ENCODE results near the gene AHNAK. TPM values are rescaled to one million over a fixed set of nuclear protein-coding genes. Genes with fewer than 3 reads are reported as not detected.

The AHNAK gene
- total RNA-seq, 4 donors from 2014 or later = 874 to 1,336 (median 1,047) TPM

DNA sequence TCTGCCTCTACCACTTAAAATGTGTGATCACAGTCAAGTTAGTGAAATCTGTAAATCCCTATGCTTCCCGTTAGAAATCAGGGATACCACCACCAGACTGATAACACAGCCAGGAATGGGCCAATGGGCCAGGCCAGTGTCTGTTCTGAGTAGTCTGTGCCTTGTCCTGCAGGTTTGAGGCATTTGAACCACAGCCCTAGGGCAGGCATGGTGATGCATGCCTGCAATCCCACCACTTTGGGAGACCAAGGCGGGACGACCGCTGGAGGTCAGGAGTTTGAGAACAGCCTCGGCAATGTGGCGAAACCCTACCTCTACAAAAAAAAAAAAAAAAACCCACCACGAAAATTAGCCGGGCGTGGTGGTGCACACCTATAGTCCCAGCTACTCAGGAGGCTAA lies 12.1 kb upstream of the AHNAK start:
- no peak for ATAC-seq (ENCODE audit: low FRiP score)
- TF ChIP-seq, protein P1, sequence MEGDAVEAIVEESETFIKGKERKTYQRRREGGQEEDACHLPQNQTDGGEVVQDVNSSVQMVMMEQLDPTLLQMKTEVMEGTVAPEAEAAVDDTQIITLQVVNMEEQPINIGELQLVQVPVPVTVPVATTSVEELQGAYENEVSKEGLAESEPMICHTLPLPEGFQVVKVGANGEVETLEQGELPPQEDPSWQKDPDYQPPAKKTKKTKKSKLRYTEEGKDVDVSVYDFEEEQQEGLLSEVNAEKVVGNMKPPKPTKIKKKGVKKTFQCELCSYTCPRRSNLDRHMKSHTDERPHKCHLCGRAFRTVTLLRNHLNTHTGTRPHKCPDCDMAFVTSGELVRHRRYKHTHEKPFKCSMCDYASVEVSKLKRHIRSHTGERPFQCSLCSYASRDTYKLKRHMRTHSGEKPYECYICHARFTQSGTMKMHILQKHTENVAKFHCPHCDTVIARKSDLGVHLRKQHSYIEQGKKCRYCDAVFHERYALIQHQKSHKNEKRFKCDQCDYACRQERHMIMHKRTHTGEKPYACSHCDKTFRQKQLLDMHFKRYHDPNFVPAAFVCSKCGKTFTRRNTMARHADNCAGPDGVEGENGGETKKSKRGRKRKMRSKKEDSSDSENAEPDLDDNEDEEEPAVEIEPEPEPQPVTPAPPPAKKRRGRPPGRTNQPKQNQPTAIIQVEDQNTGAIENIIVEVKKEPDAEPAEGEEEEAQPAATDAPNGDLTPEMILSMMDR (IDR thresholded peaks at IDR 0.05) = no peak
- no peak for DNase-seq (ENCODE audit: low spot score)

DNA sequence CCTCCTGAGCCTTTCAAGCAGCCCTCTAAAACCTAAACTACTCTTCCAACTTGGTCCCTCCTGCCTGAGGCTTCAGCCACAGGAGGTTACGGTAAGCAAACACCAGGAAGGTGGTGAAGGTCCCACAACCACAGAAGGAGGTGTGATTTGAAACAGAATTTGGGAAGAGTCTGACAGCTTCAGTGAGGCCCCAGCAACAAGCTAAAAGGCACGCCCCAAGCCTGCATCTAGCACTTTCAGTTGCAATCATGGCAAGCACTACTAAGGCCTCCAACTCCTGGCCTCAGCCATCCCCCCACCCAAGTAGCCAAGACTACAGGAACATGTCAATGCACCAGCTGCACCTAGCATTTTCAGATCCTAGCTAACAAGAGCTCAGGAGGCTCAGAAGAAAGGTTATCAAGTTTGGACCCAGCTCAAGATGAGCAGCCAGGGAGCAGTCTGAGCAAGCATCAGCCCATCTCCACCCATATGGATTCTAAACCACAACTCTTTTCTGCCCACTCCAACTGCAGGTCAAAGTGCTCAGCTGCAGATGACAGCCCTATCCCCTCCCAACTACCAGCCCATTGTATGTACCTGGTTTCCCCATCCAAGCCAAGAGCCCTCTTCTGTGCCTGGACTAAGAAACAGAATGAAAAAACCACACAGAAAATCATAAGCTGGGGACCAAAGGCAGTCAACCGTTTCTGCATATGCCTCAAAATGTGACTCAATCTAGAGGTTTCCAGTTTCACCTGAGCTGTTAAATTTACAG lies 10.4 kb upstream of the AHNAK start:
- TF ChIP-seq, protein P1 (IDR thresholded peaks at IDR 0.05) = no peak
- ATAC-seq (ENCODE audit: low FRiP score) = no peak
- DNase-seq (ENCODE audit: low spot score) = no peak

DNA sequence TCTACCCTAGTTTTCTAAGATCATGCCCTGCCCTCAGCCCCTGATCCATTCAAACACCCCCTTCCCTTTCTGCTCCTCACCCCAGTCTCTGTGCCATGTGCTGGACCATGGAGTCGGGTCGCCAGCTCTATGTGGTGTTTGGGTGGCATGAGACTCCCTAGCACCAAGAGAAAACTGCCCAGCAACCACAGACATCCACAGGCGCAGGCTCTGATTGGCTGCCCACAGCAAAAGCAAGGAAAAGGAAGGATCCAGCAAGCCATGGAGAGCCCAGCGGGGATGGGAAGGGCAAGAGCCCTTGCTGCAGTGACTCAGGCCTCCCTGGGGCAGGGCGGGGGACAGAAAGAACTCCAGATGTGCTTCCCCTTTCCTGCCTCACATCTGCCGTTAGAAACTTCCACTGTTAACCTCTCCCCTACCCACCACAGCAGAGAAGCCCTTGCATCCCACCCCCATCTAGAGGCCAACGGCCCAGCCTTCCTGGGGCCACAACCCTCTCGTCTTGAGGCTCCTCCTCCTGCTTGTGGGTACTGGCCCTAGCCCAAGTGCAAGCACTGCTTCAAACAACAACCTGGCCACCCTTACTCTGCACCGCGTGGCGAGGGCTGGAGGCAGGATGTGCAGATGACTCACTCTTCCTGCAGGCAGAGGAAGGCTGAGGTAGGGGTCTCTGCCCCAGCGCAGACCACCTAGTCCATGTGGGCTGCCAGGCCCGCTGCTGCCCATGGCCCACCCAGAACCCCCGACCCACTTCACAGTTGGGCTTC lies 9.7 kb upstream of the AHNAK start:
- TF ChIP-seq, protein P1 (IDR thresholded peaks at IDR 0.05) = no peak
- peak; percentile 72 for ATAC-seq (ENCODE audit: low FRiP score)
- DNase-seq (ENCODE audit: low spot score) = peak; percentile 73

DNA sequence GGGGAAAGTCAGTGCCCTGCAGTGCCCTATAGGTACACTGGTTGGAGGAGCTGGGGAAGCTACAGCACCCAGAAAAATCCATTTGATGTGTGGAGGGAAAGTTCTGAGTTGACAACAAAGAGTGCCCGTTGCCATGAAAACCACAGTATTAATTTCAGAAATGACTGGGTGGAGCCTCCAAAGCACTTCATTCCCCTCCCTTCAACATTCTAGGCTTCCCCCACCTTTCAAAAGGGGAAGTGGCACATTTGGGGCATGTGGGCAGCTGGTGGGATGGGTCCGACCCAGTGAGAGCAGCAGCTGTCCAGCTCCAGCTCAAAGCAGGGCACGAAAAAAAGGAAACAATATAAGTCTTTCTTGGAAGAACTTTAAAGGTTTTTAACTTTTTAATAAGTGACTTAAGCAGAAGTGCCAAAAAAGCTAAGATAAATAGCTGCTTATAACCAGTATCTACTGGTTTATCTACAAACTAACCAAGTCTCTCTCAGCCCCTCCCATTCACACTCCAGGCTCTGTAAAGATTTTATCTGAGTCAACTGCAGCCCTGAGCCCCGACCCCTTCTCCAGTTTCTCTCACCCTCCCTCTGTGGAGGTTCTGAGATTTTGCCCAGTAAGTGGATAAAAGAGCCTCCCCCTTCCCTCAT lies 9.0 kb upstream of the AHNAK start:
- ATAC-seq (ENCODE audit: low FRiP score) (no peak), DNase-seq (ENCODE audit: low spot score) (no peak)
- TF ChIP-seq, protein P1 (IDR thresholded peaks at IDR 0.05) = no peak

DNA sequence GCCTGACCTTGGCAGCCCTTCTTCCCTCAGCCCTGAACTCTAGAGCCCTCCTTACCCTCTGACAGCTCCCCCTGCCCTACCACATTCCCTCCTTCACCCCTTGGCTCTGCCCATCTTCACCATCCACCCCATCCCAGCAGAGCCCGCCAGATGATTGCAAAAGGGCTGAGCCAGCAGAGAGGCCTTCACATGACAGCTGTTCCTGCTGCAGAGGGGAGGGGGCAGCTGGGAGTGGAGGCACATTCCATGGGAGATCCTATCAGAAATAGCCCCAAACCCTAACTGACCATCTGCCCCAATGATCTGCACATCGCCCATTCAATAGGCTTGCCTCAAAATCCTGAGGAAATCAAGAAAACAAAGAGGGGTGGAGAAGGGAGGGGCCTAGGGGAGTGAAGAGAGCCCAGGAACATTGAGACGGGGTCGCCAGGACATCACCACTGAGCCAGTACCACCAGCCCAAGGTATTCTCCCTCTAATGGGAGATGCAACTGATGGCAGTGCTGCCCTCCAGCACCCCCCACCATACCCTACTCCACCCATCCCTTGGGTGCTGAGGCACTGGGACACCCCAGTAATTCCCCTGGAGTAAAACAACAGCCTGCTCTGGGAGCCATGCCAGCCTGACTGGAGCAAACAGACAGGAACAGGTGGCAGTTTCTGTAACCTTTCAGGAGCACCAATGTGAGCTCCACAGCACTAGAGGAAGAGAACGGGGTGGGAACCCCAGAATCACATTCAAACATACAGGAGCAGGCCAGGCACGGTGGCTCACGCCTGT lies 8.0 kb upstream of the AHNAK start:
- TF ChIP-seq, protein P1 (IDR thresholded peaks at IDR 0.05) = no peak
- ATAC-seq (ENCODE audit: low FRiP score) (no peak), DNase-seq (ENCODE audit: low spot score) (no peak)

DNA sequence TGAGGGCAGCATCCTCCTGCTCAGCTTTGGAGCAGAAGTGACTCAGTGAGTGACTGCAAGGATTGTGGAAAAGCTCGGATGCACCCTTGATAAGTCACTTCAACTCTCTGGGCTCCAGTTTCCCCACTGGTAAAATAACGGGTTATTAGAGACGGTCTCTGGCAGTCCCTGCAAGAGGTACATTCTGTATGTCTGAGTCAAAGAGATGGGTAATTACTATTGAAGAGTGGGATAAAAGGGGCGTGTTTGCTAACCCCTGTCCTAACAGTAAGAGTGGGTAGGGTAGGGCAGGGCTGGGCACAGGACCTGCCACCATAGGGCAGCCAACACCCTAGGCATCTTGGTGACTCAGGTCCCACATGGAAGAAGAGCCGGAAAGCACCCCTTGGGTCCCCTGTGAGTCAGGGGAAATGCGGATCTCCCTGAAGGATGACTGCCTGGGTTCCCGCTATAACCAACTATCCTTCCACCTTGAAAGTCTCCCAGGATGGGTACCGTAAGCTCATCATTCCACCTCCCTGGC lies 7.3 kb upstream of the AHNAK start:
- TF ChIP-seq, protein P1 (IDR thresholded peaks at IDR 0.05) = no peak
- peak; percentile 38 for ATAC-seq (ENCODE audit: low FRiP score)
- DNase-seq (ENCODE audit: low spot score) = no peak

All from omental fat pad (tissue), 4 donors.